ENCODE data around the gene U2AF2.

- TF ChIP-seq CTCF (conservative IDR thresholded peaks at IDR 0.05; ENCODE audit: low read depth, low read length) (peak; percentile 88), EZH2 (IDR thresholded peaks at IDR 0.05; ENCODE audit: borderline replicate concordance, low read depth, low read length, poor library complexity, severe bottlenecking) (no peak)
Observed at GRCh38 chr19:55703790-55704215, 49.0 kb downstream of the U2AF2 start.
